Left ventricle myocardium superior (tissue), 1 donor: Measurements from ENCODE around the gene OR1L6. TPM values are rescaled to one million over a fixed set of nuclear protein-coding genes. Genes with fewer than 3 reads are reported as not detected.

Source experiments
- total RNA-seq: library from RNA; stranded (reverse); fragmentation: NEBNext Ultra II Directional; extraction: Animal tissue kit (Norgen Biotek cat#: 25700); gene quantifications from one replicate; pipeline ENCODE4 v1.2.1, GENCODE V29; 2021
- donor health status: DM: no; HTN: yes; CAD: no; lungs with severe emphysema.

Gene OR1L6
- total RNA-seq, 1 donor from 2014 or later, result not detected

Other genes with a start within 250 kb of the OR1L6 start
- not detected for gene OR1J2, start 231.5 kb upstream of the OR1L6 start, total RNA-seq
- not detected for gene OR1J4, start 223.2 kb upstream of the OR1L6 start, total RNA-seq
- gene OR1N1, start 215.0 kb upstream of the OR1L6 start, total RNA-seq, result not detected
- not detected for gene OR1N2, start 189.2 kb upstream of the OR1L6 start, total RNA-seq
- gene OR1L8, start 158.9 kb upstream of the OR1L6 start, total RNA-seq, result not detected
- not detected for gene OR1Q1, start 127.6 kb upstream of the OR1L6 start, total RNA-seq
- not detected for gene OR1B1, start 84.7 kb upstream of the OR1L6 start, total RNA-seq
- gene OR1L1, start 80.6 kb upstream of the OR1L6 start, total RNA-seq, result not detected
- gene OR1L3, start 67.2 kb upstream of the OR1L6 start, total RNA-seq, result not detected
- not detected for gene OR1L4, start 18.3 kb upstream of the OR1L6 start, total RNA-seq
- gene OR5C1, start 46.6 kb downstream of the OR1L6 start, total RNA-seq, result not detected
- not detected for gene OR1K1, start 57.8 kb downstream of the OR1L6 start, total RNA-seq
- 7.7 TPM for gene PDCL, start 86.3 kb downstream of the OR1L6 start, total RNA-seq
- gene RC3H2, start 163.1 kb downstream of the OR1L6 start, total RNA-seq, result 35.9 TPM
- gene ZBTB6, start 171.0 kb downstream of the OR1L6 start, total RNA-seq, result 5.8 TPM
- gene ZBTB26, start 189.2 kb downstream of the OR1L6 start, total RNA-seq, result 5.4 TPM
- 47.4 TPM for gene RABGAP1, start 198.7 kb downstream of the OR1L6 start, total RNA-seq